GM10847 (cell line): Measurements from ENCODE around the gene SORCS2.

Source experiments
- POLR2A ChIP-seq: IDR thresholded peaks from 2 replicates; pipeline ENCODE4 v1.6.1; 2011; ENCODE audit not compliant: insufficient read length; ENCODE audit errors: extremely low read depth

SORCS2 gene

DNA sequence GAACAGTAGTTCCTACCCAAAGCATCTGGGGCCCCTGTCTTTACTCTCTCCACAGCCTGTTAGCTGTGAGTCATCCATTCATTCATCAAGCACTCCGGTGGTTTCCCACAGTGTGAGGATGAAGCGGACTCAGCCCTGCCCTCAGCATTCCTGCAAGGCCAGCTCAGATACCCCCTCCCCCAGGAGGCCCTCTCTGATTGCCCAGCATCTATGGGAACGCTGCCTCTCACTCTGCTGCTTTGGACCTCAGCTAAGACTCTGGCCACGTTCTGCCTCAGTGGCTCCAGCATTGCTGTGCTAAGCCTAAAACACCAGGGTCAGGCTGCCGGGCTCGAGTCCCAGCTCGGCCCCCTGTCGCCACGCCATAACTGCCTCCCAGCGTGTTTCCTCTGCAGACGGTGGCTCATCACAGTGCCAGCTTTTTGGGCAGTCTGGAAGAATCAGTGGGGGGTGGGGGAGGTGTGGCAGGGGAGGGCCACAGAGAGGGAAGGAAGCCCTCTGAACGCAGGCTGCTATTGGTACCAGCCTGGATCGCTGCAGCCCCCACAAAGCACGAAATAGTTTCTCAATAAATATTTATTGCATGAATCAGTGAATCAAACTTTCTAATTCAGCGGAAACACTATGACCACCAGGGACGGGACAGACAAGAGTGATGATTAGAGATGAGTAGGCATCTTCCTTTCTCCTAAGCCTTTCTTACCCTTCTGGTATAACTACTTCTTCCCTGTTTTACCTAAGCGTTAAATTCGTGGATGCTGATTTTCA lies 74.4 kb downstream of the SORCS2 start:
- no peak for TF ChIP-seq POLR2A

DNA sequence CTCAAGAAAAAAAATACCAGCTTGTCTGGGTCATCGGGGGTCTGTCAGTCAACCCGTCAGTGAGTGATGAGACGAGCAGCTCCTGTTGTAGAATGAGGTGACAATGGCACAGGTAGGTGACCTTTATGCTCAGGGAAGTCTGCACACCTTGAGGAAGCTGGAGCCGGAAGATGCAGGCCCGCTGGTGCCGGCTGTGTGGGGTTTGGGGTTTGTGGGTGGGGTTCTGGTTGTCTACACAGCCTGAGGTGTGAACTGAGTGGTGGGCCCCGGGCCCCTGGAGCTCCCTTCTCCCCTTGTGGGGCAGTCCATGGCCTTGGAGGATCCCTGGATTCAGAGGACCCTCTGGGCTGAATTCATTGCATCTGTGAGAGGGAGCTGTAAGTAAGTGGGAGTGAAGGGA lies 75.5 kb downstream of the SORCS2 start:
- TF ChIP-seq POLR2A, result no peak

DNA sequence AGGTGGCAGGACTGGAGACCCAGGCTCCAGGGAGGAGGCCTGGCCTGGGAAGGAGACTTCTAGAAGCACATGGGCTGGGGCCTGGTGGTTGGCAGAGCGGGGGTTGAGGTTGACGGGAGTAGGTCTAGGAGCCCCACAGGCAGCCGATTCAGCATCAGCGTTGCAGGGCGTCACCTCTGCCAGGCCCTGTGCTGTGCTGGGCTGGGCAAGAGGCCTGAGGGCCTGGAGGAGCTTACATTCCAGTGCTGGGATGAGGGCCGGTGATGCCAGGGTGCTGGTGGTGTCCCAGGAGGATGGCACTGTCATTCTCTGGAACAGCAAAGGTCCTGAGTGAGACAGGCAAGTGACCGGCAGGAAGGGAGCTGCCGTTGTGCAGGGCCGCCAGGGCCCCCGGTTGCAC lies 76.6 kb downstream of the SORCS2 start:
- TF ChIP-seq POLR2A, result no peak

DNA sequence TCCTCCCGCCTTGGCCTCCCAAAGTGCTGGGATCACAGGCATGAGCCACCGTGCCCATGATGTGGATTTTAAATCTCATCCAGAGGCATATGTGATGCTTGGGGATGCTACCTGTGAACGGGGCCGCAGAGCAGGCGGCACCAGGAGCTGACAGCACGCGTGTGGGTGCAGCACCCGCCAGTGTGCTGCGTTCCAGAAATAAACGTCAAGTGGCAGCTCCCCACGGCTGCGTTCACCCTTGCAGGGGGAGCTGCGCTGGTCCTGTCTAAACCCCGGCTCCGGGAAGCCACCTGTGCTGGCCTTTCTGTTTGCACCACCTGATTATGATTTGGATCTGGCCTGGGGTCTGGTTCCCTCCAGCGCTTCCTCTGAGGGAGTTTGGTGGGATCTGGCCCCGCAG lies 77.8 kb downstream of the SORCS2 start:
- no peak for TF ChIP-seq POLR2A

DNA sequence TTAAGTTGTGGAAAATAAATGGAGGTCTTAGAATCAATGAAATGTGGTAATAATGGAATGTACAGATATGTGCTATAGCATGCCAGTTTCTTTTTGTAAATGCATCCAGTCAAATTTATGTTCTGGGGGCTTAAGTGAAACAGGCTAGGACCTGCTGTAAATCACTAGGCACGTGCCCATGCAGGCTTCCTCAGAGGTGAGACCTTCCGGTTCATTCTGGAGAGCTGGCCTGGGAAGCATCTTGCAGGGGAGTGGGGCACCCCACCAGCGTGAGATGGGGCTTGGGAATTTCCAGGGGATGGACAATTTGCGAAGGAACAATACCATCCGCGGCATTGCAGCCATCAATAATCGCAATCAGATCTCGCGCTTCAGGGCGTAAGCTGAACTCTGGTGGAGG lies 80.1 kb downstream of the SORCS2 start:
- TF ChIP-seq POLR2A, result no peak

DNA sequence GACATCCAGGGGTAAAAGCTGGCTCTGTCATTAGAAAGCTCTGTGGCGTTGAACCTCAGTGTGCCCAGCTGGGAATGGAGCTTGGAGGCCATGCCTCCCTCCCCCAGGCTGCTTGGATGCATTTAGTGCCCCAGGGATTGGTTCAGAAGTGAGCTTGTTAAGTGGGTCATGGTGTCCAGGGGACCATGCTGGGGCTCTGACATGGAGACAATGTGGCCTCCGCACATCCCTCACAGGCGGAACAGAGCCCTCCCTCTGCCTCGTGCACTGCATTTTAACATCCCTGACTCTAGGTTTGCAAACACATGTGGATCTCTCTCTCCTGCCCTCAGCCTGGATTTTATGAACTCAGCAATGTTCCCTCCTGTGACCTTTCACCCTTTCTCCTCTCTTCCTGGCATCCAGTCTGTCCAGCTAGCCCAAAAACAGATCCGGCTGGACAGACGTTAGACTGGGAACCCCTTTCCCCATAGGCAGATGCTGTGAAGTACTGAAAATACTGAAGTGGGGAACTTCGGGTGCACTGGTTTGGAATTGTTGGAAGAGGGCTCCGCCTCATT lies 81.5 kb downstream of the SORCS2 start:
- TF ChIP-seq POLR2A, result no peak

DNA sequence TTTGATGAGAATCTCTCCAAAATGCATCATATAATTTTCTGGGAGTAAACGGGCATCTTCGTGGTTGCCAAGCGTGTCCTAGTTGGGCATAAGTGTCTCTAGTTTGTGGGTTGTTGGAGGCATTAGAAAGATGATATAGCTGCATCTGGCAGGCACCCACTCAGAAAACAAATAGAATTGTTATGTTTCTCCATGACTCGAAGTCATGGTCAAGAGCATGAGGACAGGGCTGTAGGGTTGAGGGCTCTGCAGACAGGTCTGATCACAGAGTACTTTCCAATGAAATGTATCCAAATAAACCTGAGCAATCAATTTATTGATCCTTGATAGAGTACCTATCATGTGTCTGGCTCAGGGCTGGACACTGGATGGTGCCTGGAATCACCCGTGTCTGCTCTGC lies 82.7 kb downstream of the SORCS2 start:
- no peak for TF ChIP-seq POLR2A

DNA sequence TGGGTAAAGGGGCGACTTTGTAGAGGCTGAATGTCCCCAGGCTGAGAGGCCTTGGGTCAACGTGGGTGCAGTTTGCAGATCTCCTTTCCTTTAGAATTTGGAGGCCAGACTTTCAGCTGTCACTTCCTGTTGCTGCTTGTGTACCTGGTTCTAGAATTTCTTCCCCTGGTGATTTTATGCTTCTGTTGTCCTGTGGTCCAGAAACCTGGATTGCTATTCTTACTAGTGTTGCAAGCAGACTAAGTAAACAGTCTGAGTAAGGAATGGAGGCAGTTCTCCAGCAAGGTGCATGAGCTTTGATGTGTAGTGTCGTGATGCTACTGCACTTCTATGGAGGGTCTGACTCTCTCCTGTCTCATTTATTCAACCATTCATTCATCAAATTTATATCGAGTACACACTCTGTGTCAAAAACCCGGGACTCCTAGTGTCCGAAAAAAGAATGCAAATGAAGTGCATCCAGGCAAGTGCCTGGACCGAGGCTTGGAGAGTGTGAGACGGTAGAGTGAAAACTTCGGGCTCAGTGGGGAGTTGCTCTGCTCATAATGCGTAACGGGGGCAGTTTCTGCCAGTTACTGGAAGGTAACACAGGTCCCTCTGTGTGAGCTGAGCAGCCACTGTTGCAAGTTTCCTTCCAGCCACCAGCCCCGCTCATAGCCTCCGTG lies 83.3 kb downstream of the SORCS2 start:
- no peak for TF ChIP-seq POLR2A

DNA sequence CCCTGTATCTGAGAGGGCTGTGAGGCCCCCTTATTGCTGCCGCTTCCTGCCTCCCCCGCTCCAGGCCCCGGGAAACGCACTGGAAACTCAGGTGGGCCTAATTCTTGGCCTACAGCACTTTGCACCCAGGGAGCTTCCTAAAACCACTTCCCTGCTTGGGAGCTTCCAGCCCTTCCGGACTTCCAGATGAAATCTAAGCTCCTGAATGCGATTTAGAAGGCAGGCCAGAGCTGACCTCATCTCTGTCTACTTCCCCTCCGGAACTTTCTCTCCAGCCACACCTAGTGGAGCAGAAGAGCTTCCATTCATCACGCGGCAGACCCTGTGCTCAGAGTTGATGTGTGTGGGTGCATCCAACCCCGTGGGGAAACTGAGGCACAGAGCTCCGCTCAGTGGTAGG lies 84.2 kb downstream of the SORCS2 start:
- TF ChIP-seq POLR2A, result no peak

DNA sequence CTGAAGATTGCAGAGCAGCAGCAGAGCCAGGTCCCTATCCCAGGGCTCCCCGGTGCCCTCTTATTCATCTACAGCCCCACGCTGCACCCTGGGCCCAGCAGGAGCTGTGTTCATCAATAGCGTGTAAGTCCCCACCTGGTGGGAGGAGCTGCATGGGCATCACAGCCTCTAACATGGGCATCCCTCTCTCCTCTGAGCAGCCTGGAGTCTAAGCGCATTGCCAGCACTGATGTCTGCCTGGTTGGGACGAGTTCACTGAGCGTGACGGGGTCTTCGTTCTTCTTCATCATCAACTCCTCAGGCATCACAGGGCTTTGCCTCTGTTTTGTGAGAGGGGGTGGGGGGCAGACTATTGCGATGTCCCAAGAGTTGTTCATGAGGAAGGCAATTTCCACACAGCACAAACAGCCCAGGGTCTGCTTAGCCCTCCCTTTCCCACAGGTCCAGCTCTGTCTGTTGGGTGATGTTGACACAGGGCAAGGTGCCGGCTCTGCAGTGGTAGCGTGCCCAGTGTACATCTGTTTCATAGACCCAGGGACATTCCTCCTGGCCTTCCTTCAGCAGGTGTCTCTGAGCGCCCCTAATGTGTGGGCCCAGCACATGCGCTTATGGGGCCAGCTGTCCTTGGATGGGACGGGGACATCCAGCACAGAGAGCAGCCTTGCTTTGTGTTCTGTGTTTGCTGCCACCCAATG lies 85.9 kb downstream of the SORCS2 start:
- TF ChIP-seq POLR2A, result no peak

DNA sequence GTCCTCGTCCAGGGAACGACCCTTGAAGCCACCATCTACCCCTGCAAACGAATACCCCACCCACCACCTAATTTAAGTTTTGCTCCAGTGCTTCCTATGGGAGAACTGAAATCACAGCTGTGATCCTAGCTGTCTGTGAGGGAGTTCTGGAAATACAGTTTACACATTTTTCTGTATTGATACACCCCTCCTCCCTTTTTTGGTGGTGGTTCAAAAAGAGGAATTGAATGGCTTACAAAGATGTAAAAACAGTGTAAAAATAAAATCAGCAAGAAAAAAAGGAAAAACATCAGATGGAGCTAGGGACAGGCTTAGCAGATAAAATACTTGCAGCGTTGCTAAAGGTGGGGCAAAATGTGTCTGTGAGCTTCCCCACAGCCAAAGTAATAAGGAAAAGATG lies 86.6 kb downstream of the SORCS2 start:
- no peak for TF ChIP-seq POLR2A

DNA sequence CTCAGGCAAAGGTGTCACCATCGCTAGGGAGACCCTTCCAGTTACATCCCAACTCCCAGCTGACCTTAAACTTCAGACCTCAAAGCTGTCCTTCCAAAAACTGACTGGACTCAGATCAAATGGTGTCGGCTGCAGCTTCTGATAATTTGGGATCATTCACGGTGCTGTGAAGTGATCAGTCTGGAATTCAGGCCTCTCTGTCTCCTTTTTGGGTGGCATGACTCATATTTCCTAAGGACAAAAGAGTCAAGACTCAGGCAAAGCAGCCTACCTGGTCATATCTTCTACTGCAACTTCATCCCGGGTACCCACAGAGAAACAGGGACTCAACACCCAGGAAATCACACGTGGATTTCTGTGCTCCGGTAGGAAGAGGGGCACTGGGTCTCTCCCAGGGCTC lies 87.6 kb downstream of the SORCS2 start:
- TF ChIP-seq POLR2A, result no peak

DNA sequence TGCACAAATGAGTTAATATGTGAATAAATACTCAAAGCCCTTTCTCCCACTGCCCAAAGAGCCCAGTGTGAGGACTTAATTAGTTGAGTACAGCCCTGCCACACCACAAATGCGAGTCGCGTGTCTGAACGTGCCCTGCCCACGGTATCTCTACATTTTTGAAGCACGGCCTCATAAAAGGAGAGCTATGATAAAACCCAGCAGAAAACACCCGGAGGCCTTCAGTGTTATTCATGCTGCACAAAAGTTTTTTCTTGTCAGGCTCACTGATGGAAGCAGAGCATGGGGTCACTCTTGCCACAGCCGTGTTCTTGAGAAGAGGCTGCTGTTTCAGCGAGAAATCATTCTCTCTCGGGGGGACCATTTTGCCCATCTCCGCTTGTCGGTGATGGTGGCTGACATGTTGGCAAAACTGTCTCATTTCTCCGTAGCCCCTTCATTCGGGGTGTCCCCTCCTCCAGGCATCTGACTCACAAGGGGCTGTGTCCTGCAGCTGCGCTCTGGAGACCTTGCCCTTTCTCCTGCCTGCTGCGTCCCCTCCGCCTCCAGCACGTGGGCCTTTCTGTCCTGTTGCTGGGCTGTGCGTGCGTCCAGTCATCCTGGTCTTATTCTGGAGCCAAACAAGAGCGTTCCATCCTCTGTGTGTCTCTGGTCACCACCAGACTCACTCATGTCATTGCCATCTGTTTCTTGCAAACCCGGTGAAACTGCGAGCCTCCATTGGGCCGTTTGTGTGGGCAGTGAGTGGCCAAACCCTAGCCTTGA lies 88.8 kb downstream of the SORCS2 start:
- TF ChIP-seq POLR2A, result no peak

DNA sequence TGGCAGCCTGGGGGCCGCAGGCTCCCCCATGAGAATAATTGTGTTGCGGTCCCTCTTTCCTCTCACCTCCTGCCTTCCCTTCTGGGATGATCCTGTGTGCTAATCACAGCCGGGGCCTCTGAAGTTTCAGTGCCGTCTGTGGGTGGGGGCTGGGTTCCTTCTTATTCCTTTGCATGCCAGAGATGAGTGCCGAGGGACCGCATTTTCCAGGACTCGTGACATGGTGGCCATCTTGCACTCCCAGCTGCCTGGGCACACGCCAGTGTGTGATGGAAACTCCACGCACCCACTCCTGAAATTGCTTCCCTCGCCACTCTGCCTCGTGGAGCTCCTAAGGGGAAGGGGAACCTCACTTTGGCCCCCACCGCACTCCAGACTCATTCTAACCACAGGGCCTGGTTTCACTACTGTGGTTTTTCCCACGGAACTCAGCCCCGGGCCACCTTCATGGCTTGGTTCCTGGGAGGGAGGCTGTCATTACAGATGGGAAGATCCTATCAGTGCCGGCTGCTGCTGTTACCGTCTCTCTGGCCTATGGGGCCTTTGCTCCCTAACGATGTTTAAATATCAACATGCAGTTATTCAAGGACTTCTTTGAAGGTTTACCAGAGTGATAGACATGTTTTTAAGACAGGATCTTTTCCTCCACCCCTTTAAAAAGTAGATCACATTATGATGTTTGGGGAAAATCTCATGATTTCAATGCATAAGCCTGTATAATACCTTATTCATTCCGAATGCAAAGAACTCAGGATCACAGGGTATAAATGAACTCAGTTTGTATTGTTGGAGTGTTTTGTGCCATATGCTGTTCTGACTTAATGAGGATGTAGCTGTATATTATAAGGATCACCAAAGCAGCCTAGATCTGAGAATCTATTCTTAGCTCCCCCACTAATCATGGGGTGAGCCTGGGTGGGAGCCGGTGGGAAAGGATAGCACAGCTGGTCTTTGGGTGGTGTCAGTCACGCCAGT lies 89.6 kb downstream of the SORCS2 start:
- TF ChIP-seq POLR2A, result no peak
